HG03159 (cell line): ENCODE data around the gene SGIP1.

ENCODE experiments used
- ATAC-seq: cut with Tn5 transposase; IDR thresholded peaks from one replicate; pipeline ENCODE4 v1.9.1; 2021; ENCODE audit warnings: mild to moderate bottlenecking, moderate library complexity; ENCODE audit not compliant: unreplicated experiment

SGIP1 gene

GRCh38 chr1:66599346-66599745, 65.4 kb downstream of the SGIP1 start:
- no peak for ATAC-seq

GRCh38 chr1:66599899-66600737, 66.2 kb downstream of the SGIP1 start:
- ATAC-seq: no peak

DNA sequence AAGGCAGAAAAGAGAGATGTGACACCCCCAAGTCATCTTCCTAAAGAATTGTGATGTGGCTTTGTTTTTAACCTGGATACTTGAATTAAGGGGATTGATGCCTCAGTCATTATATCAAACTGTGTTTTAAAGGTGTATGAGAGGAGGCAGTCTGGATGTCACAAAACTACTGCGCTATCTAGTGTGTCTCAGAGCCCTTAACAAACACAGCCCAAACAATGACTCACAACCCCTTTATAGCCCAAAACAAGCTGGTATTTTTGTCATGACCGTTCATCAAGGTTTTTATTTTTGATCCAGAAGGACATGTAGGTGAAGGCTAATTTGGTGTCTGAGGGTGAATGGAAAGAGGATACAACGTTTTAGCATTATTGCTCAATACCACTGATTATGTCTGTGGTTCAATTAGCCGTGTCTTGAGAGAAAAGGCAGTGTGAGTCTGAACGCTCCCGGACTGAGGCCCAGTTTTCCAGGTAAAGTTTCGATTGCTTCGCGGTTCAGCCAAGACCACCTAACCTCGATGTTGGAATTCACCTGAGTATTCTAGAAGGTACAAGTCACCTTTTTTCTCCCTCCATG, 71.6 kb downstream of the SGIP1 start:
- no peak for ATAC-seq

DNA sequence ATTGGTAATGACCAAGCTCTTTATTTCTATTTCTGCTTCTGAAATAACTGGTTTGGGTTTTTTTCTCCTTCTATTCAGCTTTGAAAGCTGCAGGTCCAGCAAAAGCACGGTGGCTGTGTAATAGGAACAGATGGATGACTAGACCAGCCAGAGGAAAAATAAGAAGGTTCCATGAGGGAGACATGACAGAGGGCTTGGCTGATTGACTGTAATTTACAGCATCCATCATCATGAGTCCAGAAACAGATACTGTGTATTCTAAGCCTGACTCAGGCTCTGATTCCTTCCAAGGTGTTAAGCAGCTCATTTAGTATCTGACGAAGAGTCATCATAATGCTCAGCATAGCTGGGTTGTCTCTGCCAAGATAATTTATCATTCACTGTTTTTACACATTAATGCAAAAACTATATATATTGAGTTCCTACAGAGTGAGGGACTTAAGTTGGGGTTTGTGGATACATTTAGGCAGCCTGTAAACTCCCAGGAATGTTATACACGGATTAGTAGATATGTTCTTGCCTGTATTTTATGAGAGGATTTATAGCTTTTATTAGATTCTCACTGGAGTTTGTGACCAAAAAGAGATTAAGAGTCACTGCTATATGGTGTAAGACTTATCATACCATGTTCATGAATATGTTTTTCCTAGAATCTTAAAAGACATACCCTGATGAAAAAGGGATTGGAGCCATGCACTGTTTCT, 72.6 kb downstream of the SGIP1 start:
- ATAC-seq: no peak

GRCh38 chr1:66607458-66607857, 73.5 kb downstream of the SGIP1 start:
- no peak for ATAC-seq

DNA sequence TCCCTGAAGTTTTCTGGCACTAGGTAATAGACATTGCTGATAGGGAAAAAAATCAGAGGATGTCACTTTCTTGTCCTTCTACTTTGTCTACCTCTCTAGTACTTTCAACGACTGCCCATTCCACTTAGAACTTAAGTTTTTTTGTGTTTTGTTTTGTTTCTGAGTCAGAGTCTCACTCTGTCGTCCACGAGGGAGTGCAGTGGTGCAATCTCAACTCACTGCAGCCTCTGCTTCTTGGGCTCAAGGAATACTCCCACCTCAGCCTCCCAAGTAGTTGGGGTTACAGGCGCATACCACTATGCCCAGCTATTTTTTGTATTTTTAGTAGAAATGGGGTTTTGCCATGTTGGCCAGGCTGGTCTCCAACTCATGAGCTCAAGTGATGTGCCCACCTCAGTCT, 79.2 kb downstream of the SGIP1 start:
- ATAC-seq: no peak

DNA sequence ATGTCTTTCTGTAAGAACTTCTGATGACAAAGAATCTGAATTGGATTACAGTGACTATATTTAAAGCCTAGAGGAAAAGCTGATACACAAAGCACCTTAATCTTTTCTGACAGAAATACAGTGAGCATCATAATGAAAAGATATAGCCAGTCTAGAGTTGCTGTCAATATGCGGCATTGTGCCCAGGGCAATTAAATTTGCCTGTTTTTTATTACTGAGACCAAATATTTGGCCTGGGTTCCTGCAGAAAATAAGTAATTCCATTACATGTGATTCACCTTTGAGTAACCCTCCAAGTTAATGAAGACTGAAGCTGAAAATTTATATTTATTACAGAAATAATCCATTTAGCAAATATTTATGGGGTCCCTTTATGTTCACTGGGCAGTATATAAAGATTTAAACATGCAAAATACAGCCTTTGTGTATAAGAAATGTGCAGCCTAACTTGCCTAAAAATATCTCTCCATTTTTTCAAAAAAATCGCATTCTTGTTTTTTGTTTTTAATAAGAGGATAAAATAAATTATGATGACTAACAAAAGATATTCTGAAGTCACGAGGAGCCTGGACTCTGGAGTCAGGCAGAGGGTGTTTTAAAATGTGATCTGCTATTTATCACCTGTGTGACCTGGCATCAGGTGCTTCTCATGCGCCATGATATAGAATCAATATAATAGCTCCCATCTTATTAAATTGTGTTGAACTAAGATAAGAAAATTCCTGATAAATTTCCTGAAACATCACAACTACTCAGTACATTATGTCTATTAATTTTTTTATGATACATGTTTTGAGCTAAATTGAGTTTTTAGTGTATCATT, 83.6 kb downstream of the SGIP1 start:
- no peak for ATAC-seq

DNA sequence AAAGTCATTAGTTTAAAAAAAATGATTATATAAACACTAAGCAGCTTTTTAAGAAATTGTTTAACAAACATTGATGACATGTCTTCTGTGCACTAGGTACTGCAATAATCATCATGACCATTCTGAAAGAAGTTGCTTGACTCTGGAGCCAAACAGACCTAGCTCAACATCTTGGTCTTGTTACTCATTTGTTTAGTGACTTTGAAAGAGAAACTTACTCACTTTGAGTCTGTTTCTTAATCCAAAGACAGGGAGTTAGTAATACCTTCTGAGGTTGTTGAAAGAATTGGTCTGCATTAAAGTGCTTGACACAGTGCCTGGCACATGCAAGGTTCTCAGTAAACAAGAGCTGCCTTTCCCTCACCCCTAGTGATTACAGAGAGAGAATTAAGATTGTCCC, 84.4 kb downstream of the SGIP1 start:
- no peak for ATAC-seq

- ATAC-seq: no peak
Observed at GRCh38 chr1:66623812-66624211, 89.9 kb downstream of the SGIP1 start.

GRCh38 chr1:66624412-66625060, 90.6 kb downstream of the SGIP1 start:
- ATAC-seq: no peak

GRCh38 chr1:66626261-66626660, 92.3 kb downstream of the SGIP1 start:
- no peak for ATAC-seq

GRCh38 chr1:66628926-66629325, 95.0 kb downstream of the SGIP1 start:
- ATAC-seq: no peak

- no peak for ATAC-seq
Observed at GRCh38 chr1:66633159-66633558, 99.2 kb downstream of the SGIP1 start.

DNA sequence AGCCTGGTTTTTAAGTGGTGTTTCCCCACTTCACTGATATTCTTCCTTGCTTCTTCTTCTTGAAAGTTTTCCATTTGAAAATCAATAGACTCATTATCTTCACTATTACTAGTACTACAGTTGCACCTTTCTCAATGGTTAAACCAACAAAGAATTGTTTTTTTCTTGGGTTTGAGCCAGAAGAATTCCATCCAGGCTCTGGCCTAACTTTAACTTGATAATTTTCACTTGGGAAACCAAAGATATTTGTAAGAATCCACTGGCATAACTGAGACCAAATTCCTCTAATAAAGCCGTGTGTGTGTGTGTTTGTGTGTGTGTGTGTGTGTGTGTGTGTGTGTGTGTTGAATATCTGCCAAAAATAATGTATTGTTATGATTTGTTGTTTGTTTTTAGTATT, 103.2 kb downstream of the SGIP1 start:
- no peak for ATAC-seq

DNA sequence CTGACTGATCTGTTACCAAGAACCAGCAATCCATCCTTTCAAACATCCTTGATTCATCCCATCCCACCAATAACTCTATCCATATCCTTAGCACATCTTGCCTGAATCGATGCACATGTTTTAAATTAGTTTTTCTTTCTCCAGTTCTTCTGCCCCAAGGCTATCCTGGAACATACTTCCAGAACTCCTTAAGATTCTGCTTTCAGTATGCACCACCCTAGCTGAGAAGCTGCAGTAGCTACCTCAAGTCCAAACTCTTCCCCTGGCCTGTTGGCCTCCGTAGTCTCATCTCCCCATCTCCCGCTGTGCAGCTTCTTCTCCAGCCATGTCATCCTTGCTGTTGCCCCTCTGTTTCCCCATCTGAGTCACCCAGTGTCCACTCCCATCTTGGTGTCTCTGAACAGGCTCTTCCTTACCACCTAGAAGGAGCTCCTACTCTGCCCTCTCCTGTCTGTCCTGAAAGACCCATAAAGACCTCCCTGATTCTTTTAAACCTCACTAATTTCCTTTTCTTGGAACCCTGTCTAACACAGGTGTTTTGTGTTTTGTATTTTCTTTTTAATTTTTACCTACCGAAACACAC, 108.0 kb downstream of the SGIP1 start:
- no peak for ATAC-seq

- ATAC-seq: no peak
Observed at GRCh38 chr1:66642992-66643391, 109.0 kb downstream of the SGIP1 start.

- ATAC-seq: no peak
Observed at GRCh38 chr1:66644331-66644730, 110.4 kb downstream of the SGIP1 start.

DNA sequence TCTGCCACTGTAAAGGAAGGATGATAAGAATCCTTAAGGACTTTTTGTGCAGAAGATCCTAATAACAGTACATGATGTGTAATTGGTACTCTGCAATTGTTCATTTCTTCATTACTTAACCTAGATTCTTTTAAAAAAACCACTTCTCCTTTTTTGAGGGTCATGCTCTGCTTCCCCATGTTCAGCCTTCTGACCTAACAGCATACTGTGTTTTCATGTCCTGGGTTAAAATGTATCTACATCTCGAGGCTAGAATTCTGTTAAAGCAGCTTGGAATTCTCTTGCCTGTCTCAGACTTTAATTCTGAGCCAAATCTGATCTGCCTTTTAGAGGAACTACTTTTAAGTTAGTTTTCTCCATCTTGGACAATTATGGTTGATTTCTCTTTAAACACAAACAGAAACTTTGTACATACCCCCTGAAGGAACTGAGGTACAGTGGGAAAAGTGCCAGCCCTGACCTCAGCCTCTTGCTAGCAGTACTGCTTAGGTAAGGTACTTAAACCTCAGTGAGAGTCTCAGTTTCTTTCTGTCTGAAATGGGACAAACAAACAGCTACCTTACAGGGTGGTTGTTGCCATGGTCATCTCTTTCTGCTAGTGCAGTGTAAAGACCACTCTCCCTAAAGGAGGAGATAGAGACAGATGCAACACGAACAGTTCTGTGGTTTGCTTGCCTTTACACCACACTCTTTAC, 115.1 kb downstream of the SGIP1 start:
- peak; percentile 88 for ATAC-seq

- no peak for ATAC-seq
Observed at GRCh38 chr1:66652556-66652955, 118.6 kb downstream of the SGIP1 start.

DNA sequence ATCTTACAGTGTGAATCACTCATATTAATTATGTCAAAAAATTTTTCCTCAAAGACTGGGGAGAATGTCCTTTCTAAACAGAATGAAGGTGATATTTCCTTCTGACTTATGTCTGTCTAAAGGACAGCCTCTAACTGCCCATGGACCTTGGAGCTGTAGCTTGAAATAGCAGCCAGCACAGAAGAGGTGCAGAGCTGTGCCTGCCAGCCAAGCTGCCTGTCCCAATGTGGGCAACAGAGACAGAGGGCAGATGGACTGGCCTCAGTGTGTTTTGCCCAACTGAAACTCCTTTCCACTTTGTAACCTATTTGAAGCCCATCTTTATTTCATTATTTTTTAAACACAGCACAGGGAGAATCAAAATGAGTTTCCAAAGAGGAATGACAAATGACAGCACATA, 120.7 kb downstream of the SGIP1 start:
- no peak for ATAC-seq
